GM12864 (cell line): ENCODE results near the gene ALG1.
A peak's percentile ranks its signal among the peaks of the same experiment; 100 is the strongest.

Source experiments
- DNase-seq: peaks from one replicate; pipeline ENCODE4 v3.0.0-alpha.2; 2011; ENCODE audit warnings: low read depth
- H3K4me3 ChIP-seq: 2 replicates; pipeline ENCODE4 v1.5.1; 2011; ENCODE audit warnings: mild to moderate bottlenecking, low read depth, low read length, control low read depth
- CTCF ChIP-seq: IDR thresholded peaks from 2 replicates; pipeline ENCODE4 v1.5.1; 2011; ENCODE audit warnings: low read depth, mild to moderate bottlenecking, moderate library complexity, low read length, control low read depth, inconsistent platforms; ENCODE audit errors: missing control alignments

Gene ALG1

GRCh38 chr16:5065813-5066212, 5.8 kb upstream of the ALG1 start, which contains the start of gene C16orf89:
Gene C16orf89 (minus strand): TSS chr16:5065956. CDS start chr16:5065908, 48 bp downstream.
- DNase-seq, result no peak
- no peak for TF ChIP-seq CTCF
- H3K4me3 ChIP-seq, result no peak within 1 kb of the TSS

- no peak for TF ChIP-seq CTCF
- DNase-seq, result no peak
- H3K4me3 ChIP-seq, result no peak overlapping the region
Observed at GRCh38 chr16:5066511-5066910, 5.1 kb upstream of the ALG1 start.

GRCh38 chr16:5069048-5069447, 2.6 kb upstream of the ALG1 start:
- H3K4me3 ChIP-seq, result no peak overlapping the region
- no peak for DNase-seq
- TF ChIP-seq CTCF, result no peak

GRCh38 chr16:5069854-5070253, 1.8 kb upstream of the ALG1 start:
- no peak for TF ChIP-seq CTCF
- H3K4me3 ChIP-seq, result no peak overlapping the region
- no peak for DNase-seq

GRCh38 chr16:5070431-5071186, 1.0 kb upstream of the ALG1 start:
- TF ChIP-seq CTCF, result no peak
- H3K4me3 ChIP-seq, result no peak overlapping the region
- no peak for DNase-seq

GRCh38 chr16:5071341-5071680, 332 bp upstream of the ALG1 start:
- DNase-seq, result no peak
- no peak for TF ChIP-seq CTCF
- H3K4me3 ChIP-seq, result peak overlapping the region; percentile 96

- no peak for TF ChIP-seq CTCF
- no peak for DNase-seq
- H3K4me3 ChIP-seq, result peak overlapping the region; percentile 96
Observed at GRCh38 chr16:5072334-5073278, 963 bp downstream of the ALG1 start.
